Prostate gland (tissue), 2 donors: ENCODE measurements around the gene CDK19.

Source experiments
- POLR2AphosphoS5 ChIP-seq: sonication (generic); formaldehyde crosslinking; IDR thresholded peaks from one replicate; pipeline ENCODE4 v1.6.1; 2017; ENCODE audit warnings: antibody characterized with exemption
- TF ChIP-seq, protein P1 (sequence below), 4 experiments: fragments of 200-600 bp in 2 of 4; fragments of 450-650 bp in 2 of 4; sonication (generic) in 2 of 4; IDR thresholded peaks; 1 replicate in 3 of 4; 2 replicates in 1 of 4; pipeline ENCODE4 v1.5.1; 2016 to 2019; ENCODE audit warnings: antibody characterized with exemption in 4 of 4, mild to moderate bottlenecking in 2 of 4, moderate library complexity in 2 of 4

DNA sequence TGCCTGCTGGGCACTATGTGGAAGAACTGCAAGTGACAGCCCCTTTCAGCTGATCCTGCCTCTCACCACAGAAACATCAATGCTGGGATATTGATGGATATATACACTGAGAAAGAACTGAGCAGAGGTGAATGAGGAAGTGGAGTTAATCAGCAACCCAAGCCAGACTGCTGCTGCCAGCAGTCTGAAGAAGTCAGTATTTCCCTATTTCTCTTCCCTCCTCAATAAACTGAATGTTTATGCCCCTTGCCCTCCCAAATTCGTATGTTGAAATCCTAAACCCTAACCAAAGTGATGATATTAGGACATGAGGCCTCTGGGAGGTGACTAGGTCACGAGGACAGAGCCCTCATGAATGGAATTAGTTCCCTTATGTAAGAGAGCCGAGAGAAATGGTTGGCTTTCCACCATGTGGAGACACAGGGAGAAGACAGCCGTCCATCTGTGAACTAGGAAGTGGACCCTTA, 76.3 kb downstream of the CDK19 start:
- TF ChIP-seq, protein P1, sequence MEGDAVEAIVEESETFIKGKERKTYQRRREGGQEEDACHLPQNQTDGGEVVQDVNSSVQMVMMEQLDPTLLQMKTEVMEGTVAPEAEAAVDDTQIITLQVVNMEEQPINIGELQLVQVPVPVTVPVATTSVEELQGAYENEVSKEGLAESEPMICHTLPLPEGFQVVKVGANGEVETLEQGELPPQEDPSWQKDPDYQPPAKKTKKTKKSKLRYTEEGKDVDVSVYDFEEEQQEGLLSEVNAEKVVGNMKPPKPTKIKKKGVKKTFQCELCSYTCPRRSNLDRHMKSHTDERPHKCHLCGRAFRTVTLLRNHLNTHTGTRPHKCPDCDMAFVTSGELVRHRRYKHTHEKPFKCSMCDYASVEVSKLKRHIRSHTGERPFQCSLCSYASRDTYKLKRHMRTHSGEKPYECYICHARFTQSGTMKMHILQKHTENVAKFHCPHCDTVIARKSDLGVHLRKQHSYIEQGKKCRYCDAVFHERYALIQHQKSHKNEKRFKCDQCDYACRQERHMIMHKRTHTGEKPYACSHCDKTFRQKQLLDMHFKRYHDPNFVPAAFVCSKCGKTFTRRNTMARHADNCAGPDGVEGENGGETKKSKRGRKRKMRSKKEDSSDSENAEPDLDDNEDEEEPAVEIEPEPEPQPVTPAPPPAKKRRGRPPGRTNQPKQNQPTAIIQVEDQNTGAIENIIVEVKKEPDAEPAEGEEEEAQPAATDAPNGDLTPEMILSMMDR (IDR thresholded peaks at IDR 0.05): no peak
- no peak for TF ChIP-seq POLR2AphosphoS5
